Activated CD4-positive, alpha-beta T cell treated with anti-CD3 and anti-CD28 coated beads, Interleukin-2, amount 50 U/mL, for 24 hours (primary cell): ENCODE data around the gene CALML3.
"Not testable (repeated sequence)": the region's sequence is repeated elsewhere in the genome, so short reads cannot be mapped to it uniquely, and the experiment has no call there.

Experiments
- DNase-seq, 2 donors: peaks; one replicate each; pipeline ENCODE4 v3.0.0-alpha.2; 2020; ENCODE audit warnings: low read depth in 1 of 2, low spot score in 1 of 2

The CALML3 gene

DNA sequence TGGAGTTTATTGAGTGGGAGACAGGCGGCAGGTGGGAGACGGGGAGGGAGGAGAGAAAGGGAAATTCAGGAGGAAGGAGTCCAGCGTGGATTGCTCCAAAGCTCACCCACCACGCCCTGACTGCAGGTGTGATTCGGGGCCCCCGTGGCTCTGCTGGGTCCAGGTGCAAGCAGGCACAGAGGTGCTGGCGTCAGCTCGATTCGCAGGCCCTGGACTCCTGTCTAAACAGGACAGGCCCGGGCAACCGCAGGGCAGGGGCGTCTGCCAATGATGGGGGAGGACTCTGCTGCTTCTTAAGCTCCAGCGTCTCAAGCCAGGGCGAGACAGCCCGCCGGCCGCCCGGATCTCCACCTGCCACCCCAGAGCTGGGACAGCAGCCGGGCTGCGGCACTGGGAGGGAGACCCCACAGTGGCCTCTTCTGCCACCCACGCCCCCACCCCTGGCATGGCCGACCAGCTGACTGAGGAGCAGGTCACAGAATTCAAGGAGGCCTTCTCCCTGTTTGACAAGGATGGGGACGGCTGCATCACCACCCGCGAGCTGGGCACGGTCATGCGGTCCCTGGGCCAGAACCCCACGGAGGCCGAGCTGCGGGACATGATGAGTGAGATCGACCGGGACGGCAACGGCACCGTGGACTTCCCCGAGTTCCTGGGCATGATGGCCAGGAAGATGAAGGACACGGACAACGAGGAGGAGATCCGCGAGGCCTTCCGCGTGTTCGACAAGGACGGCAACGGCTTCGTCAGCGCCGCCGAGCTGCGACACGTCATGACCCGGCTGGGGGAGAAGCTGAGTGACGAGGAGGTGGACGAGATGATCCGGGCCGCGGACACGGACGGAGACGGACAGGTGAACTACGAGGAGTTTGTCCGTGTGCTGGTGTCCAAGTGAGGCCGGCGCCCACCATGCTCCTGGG, at the start of gene CALML3:
Gene CALML3 (plus strand): TSS at position 321 of the 920 bp plus-strand sequence. CDS start 125 bp downstream, at position 446.
- DNase-seq: no peak

DNA sequence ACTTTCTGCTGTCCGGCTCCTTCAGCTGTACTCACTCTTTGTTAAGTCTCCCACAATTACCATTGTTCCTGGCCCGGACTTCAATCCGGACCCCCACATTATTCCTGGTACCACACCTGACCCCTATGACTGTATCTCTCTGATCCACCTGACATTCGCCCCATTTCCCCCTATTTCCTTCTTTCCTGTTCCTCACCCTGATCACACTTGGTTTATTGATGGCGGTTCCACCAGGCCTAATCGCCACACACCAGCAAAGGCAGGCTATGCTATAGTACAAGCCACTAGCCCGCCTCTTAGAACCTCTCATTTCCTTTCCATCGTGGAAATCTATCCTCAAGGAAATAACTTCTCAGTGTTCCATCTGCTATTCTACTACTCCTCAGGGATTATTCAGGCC, 49.7 kb upstream of the CALML3 start:
- DNase-seq: not testable (repeated sequence)

DNA sequence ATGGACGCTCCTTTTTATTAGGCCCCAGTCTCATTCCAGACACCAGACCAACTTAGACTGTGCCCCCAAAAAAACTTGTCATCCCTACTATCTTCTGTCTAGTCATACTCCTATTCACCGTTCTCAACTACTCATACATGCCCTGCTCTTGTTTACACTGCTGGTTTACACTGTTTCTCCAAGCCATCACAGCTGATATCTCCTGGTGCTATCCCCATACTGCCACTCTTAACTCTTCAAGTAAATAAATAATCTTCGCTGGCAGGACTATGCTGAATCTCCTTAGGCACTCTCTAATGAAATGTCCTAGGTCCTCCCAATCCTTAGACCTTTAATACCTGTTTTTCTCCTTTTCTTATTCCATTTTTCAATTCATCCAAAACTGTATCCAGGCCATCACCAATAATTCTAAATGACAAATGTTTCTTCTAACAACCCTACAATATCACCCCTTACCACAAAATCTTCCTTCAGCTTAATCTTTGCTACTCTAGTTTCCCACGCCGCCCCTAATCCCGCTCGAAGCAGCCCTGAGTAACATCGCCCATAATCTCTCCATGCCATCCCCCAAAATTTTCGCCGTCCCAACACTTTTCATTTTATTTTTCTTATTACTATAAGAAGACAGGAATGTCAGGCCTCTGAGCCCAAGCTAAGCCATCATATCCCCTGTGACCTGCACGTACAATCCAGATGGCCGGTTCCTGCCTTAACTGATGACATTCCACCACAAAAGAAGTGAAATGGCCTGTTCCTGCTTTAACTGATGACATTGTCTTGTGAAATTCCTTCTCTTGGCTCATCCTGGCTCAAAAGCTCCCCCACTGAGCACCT, 48.6 kb upstream of the CALML3 start:
- not testable (repeated sequence) for DNase-seq

- DNase-seq: no peak
These were observed 47.7 kb upstream of the CALML3 start for GRCh38 chr10:5476918-5477525.

DNA sequence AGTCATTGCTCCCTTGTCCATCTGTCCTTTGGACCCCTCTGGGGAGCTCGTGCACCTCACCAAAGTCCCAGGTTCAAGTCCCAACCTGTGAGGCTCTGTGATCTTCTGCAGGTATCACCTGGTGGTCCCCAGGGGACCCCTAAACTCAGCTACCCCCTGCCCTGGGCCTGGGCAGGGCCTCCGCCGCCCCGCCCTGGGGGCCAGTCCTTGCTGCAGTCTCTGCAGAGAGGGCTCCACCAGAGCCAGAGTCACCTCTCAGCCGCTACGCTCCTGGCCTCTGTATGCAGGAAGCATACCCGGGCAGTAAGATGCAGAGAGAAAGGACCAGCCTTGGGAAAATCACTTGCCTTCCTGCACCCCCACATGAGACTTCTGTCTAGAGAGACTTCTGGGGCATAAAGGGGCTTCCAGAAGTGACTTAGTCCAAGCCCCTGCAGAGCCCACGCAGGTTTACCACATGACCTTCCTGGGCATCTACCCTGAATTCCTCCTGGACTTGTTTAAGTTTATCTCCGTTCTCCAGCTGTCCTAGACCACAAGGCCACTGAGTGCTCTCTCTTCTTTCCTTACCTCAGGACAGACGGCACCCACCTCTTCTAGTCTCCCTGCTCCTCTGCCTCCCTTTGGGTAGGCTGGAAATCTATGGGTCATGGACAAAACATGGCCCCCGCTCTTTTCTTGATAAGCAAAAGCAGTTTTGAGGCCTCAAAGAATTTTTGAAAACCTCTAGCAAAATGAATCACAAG, 46.6 kb upstream of the CALML3 start:
- DNase-seq: no peak

DNA sequence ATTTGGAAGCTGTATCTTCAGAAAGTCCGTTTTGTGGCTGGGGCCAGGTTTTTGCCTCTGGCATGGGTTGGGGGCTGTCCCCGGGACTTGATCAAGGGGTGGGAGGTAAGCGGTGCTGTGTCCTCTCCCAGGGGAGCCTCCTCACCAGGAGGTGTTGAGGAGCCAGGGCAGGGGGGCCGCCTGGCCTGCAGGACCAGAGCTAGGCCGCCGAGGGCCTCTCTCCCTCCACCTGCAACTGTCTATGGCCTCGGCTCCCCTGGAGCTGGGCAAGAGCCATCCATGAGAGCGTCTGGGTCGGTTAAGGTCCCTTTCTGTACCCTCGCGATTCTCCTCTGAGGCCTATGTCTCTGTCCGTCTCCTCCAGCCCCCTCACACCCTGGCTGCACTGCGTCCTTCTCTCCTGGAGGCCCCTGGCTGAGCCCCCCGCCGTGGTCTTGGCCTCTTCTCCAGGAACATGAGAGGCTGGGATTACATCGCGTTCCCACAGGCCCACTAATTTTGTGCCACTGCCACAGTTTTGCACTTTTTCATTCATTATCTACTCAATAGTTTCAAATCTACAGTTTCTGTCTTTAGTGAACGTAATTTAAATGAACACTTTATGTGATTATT, 46.0 kb upstream of the CALML3 start:
- no peak for DNase-seq

GRCh38 chr10:5479481-5480161, 45.1 kb upstream of the CALML3 start:
- DNase-seq: no peak

DNA sequence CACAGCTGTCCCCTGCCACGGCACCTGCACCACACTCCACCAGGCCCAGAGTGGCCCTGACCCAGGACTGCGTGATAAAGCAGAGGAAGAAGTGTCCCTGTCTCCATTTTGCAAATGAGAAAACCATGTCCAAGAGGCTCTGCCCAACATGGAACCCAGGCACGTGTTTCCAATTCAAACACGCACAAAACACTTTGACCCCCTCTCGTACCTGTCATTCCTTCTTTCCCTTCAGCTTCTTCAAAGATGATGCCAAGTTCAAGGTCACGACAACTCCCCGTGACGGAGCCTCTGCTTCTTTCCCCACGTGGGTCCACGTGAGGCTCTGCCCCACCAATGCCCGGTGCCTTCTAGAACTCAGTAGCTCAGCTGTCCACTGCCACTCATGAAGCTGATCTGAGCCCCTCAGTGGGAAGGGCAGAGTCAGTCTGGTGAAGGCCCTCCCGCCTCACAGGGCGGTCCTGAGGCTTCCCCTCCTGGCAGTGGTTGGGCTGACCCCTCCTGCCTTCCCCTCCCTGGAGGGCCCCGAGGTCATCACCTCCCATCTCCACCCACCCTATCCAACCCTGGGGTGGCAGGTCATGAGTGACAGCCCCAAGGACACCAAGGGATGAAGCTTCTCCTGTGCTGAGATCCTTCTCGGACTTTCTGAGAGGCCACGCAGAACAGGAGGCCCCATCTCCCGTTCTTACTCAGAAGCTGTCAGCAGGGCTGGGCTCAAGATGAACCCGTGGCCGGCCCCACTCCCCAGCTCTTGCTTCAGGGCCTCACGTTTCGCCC, 44.4 kb upstream of the CALML3 start:
- no peak for DNase-seq

GRCh38 chr10:5481121-5481520, 43.6 kb upstream of the CALML3 start:
- no peak for DNase-seq

GRCh38 chr10:5482016-5482415, 42.7 kb upstream of the CALML3 start:
- DNase-seq: no peak

DNA sequence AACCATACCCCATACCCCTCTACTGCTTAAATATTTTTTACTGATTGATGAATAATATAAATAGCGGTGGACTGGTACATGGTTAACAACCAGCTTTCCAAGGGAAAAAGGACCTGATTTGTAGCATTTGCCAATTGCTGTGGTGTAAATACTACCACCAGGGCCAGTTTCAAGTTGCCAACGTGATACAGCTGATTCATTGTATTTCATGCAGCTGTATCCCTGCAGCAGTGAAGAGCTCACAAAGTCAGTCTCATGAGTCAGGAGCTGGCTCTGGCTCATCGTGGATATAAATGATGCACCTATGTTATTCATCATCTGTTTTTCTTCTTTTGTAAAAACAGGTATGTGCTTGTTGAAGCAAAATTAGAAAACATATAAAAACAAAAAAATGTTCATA, 40.6 kb upstream of the CALML3 start:
- DNase-seq: no peak

DNA sequence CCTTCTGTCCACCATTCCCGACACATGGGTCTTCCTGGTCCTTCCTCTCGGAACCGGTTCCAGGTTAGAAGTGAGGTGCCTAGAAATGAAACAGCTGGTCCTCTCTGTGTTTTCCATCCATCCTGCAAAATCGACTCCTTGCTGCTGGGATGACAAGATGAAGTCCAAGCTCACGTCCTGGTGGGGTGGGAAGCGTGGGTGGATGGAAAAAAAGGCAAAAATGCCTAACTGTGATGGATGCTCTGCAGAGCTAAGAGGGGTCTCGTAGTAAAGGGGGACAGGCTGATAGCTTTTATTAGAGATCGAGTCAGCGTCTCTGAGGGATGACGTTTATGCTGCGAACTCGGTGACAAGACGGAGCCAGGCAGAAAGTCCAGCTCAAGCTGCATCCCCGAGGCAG, 39.5 kb upstream of the CALML3 start:
- DNase-seq: no peak

DNA sequence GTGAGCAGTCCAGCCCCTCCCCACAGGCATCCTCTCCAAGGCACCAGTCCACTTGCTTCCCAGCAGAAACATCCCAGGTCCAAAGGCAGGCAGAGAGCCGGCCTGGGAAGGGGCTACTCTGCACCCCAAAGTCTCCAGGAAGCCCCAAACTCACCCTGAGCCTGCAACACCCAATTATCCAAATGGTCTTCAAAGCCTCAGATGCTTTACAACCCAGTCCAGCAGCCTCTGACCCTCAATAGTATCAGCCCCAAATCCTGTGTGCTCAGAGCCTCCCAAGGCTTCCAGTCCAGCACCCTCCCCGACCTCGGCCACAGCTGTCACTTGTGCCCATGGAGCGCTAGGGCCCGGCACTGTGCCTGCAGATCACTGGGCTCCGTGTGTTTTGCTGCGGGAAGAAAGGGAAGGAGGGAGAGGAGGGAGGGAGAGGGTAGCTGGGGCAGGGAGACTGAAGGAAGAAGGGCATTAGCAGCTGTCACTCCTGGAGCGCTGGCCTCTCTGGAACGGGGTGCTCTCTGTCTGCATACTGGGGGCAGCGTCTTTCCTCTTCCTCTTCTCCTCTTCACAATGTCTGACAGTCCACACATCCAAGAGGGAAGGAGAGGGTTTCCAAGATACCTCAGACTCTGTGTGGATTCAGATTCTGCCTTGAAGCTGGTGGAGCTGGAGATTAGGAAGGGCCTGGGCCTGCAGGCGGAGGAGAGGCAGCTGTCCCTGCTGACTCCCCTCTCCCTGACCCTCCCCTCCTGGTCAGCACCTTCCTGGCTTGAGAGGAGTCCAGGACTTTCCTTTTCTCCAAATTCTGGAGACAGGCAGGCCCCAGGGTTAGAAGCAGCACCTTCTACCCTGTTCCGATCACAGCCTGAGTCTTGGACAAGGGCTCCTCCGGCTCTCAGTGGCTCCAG, 38.6 kb upstream of the CALML3 start:
- DNase-seq: no peak

DNA sequence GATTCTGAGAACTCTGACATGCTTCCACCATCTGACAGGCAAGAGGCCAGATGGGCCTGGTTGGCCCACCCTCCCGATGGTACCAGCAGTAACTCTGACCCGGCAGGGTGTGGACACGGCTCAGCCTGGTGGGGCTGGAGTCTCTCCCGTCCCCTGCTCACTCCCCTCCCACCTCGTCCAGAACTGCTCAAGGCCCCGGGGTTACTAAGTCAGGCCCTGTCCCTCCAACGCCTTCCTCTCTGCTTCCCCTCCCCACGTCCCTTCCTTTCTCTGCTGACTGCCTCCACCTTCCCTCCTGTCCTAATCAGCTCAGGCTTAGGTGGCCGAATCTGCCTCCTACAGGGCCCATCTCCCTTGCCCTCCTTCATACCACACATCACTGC, 37.9 kb upstream of the CALML3 start:
- no peak for DNase-seq

GRCh38 chr10:5488272-5489161, 36.2 kb upstream of the CALML3 start:
- no peak for DNase-seq

- no peak for DNase-seq
These were observed 34.7 kb upstream of the CALML3 start for GRCh38 chr10:5490032-5490431.
